ENCODE data around the gene KPTN.

DNA sequence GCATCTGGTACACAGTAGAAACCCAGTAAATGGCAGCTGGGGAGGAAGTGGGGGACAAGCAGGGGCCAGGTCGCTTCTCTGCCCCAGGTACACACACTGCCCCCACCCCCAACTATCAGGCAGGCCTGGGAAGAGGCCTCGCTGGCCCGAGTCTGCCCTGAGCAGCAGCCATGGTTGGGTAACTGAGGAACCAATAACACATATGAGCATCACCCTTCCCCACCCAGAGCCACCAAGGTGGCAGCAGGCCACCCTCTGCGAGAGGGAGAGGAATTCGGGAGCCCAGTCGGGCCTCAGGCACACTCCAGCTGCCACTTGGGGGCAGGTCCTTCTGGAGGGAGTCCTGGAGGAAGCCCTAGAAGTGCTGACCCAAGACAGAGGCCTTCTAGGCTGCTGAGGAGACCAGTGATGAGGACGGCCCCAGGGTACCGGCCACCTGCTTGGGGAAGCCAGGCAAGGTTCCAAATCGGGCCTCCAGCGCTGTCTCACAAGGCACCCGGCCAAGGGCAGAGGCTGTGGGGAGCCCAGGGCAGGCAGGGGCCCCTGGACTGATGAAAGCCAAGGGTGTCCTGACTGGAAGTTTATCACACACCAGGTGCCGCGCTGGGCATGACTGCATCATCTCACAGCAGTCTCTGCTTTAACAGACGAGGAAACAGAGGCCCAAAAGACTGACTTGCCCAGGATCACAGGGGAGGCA is 14.0 kb upstream of the KPTN start:
- no peak for TF ChIP-seq CTCF (IDR thresholded peaks at IDR 0.05; ENCODE audit: low read length)
- TF ChIP-seq EZH2 (optimal IDR thresholded peaks at IDR 0.05; ENCODE audit: low read depth, low read length) = no peak
- TF ChIP-seq EZH2phosphoT487 (IDR thresholded peaks at IDR 0.05; ENCODE audit: low read length) = no peak

Data from MM.1S (cell line).